CD14-positive monocyte (primary cell): ENCODE results near the gene SH3BP4. TPM values are rescaled to one million over a fixed set of nuclear protein-coding genes. Genes with fewer than 3 reads are reported as not detected.

ENCODE experiments used
- DNase-seq, 3 donors: peaks; one replicate each; pipeline ENCODE4 v3.0.0-alpha.2; 2011 to 2022
- H2AFZ ChIP-seq: 2 replicates; pipeline ENCODE4 v1.6.0; 2012; ENCODE audit warnings: mild to moderate bottlenecking, low read depth, low read length, inconsistent platforms; ENCODE audit not compliant: insufficient read depth, poor library complexity, severe bottlenecking
- H3K27ac ChIP-seq, 2 donors: 1 replicate in 1 of 2; 2 replicates in 1 of 2; pipeline ENCODE4 v1.5.1; 2012 to 2013; ENCODE audit warnings: low read length in 2 of 2, control low read depth in 1 of 2, inconsistent platforms in 1 of 2, low read depth in 1 of 2, mild to moderate bottlenecking in 1 of 2
- H3K27me3 ChIP-seq, 2 donors: one replicate each; pipeline versions ENCODE4 v1.6.0 to v1.6.1; 2011 to 2013; ENCODE audit warnings: low read length in 2 of 2; ENCODE audit not compliant: control insufficient read depth in 2 of 2, insufficient read depth in 2 of 2
- H3K36me3 ChIP-seq, 2 donors: replicated peaks in 1 of 2; 1 replicate in 1 of 2; 2 replicates in 1 of 2; pipeline versions ENCODE4 v1.5.1 to v1.6.1; 2012 to 2013; ENCODE audit warnings: low read length in 2 of 2, control low read depth in 1 of 2, inconsistent platforms in 1 of 2, mild to moderate bottlenecking in 1 of 2; ENCODE audit not compliant: insufficient read depth in 2 of 2, control insufficient read depth in 1 of 2
- H3K4me1 ChIP-seq, 2 donors: 1 replicate in 1 of 2; 2 replicates in 1 of 2; pipeline versions ENCODE4 v1.5.1 to v1.6.1; 2012 to 2013; ENCODE audit warnings: low read length in 2 of 2, control low read depth in 1 of 2, inconsistent platforms in 1 of 2, mild to moderate bottlenecking in 1 of 2, moderate library complexity in 1 of 2; ENCODE audit not compliant: insufficient read depth in 2 of 2, control insufficient read depth in 1 of 2
- H3K4me2 ChIP-seq: replicated peaks from 2 replicates; pipeline ENCODE3; 2012; ENCODE audit warnings: low read length, moderate library complexity, mild to moderate bottlenecking; ENCODE audit not compliant: poor library complexity, severe bottlenecking; ENCODE audit errors: extremely low read depth
- H3K4me3 ChIP-seq, 3 experiments: fragments of 200-600 bp in 1 of 3; sonication (generic) in 1 of 3; replicated peaks in 1 of 3; 1 replicate in 2 of 3; 2 replicates in 1 of 3; pipeline ENCODE4 v1.5.1; 2011 to 2013; ENCODE audit warnings: low read length in 3 of 3, mild to moderate bottlenecking in 3 of 3, control low read depth in 2 of 3, low read depth in 2 of 3, inconsistent platforms in 1 of 3, moderate library complexity in 1 of 3
- H3K79me2 ChIP-seq: 2 replicates; pipeline ENCODE4 v1.6.0; 2012; ENCODE audit warnings: mild to moderate bottlenecking, control low read depth, inconsistent platforms, low read length, moderate library complexity; ENCODE audit not compliant: insufficient read depth
- H3K9ac ChIP-seq: 2 replicates; pipeline ENCODE4 v1.6.0; 2017; ENCODE audit warnings: low read length, mild to moderate bottlenecking; ENCODE audit not compliant: insufficient read depth, poor library complexity, severe bottlenecking
- H3K9me3 ChIP-seq, 2 donors: replicated peaks in 1 of 2; 1 replicate in 1 of 2; 2 replicates in 1 of 2; pipeline versions ENCODE4 v1.5.1 to v1.6.1; 2012 to 2013; ENCODE audit warnings: low read length in 2 of 2, control low read depth in 1 of 2; ENCODE audit not compliant: control insufficient read depth in 1 of 2, insufficient read depth in 1 of 2
- H4K20me1 ChIP-seq: 2 replicates; pipeline ENCODE4 v1.6.0; 2012; ENCODE audit warnings: mild to moderate bottlenecking, low read length, control low read depth, moderate library complexity; ENCODE audit not compliant: insufficient read depth
- H3K27ac Mint-ChIP-seq, 7 donors: one replicate each; pipeline ENCODE4 v1.8.0; 2020; ENCODE audit warnings: mild to moderate bottlenecking in 7 of 7, mixed read lengths in 7 of 7, moderate library complexity in 6 of 7, inconsistent platforms in 2 of 7
- H3K27me3 Mint-ChIP-seq, 3 donors: one replicate each; pipeline ENCODE4 v1.8.0; 2021 to 2022; ENCODE audit warnings: low read depth in 3 of 3, mild to moderate bottlenecking in 3 of 3, mixed read lengths in 3 of 3, moderate library complexity in 3 of 3, inconsistent platforms in 1 of 3
- H3K36me3 Mint-ChIP-seq, 2 donors: one replicate each; pipeline ENCODE4 v1.8.0; 2020; ENCODE audit warnings: mixed read lengths in 2 of 2, inconsistent platforms in 1 of 2, mild to moderate bottlenecking in 1 of 2
- H3K4me1 Mint-ChIP-seq: one replicate; pipeline ENCODE4 v1.8.0; 2020; ENCODE audit warnings: mild to moderate bottlenecking, mixed read lengths
- H3K4me3 Mint-ChIP-seq, 2 donors: one replicate each; pipeline ENCODE4 v1.8.0; 2020; ENCODE audit warnings: mild to moderate bottlenecking in 2 of 2, mixed read lengths in 2 of 2, moderate library complexity in 1 of 2
- H3K9me3 Mint-ChIP-seq, 7 donors: one replicate each; pipeline ENCODE4 v1.8.0; 2020 to 2022; ENCODE audit warnings: mixed read lengths in 7 of 7, mild to moderate bottlenecking in 6 of 7, moderate library complexity in 6 of 7, inconsistent platforms in 2 of 7
- WGBS: methylation state at CpG from one replicate; pipeline ENCODE4 v1.1.5; 2013; ENCODE audit warnings: missing lambda C conversion rate; ENCODE audit not compliant: insufficient coverage; 5-methylcytosine and 5-hydroxymethylcytosine counted together
- intact Hi-C, 2 donors: fragments of 100-400 bp; cut with micrococcal nuclease; formaldehyde crosslinking; loops; one replicate each; pipeline versions ENCODE4 v1.15.0 to v1.15.1; 2023
- polyA plus RNA-seq, 3 donors: library from polyadenylated mRNA; depleted of rRNA in 1 of 3; unstranded in 2 of 3; stranded (reverse) in 1 of 3; fragments of 300-500 nt in 2 of 3; fragments of >200 nt in 1 of 3; fragmentation: Illumina TruSeq in 2 of 3; gene quantifications; 1 replicate in 2 of 3; 2 replicates in 1 of 3; pipeline ENCODE4 v1.2.3, GENCODE V29; 2012 to 2021
- TF ChIP-seq, protein P1 (sequence below): fragments of 200-600 bp; IDR thresholded peaks from one replicate; pipeline ENCODE4 v1.8.0; 2022; ENCODE audit warnings: antibody characterized with exemption, mild to moderate bottlenecking

Gene SH3BP4
- polyA plus RNA-seq, 3 donors: 0.66 to 1.6 (median 1.3) TPM

DNA sequence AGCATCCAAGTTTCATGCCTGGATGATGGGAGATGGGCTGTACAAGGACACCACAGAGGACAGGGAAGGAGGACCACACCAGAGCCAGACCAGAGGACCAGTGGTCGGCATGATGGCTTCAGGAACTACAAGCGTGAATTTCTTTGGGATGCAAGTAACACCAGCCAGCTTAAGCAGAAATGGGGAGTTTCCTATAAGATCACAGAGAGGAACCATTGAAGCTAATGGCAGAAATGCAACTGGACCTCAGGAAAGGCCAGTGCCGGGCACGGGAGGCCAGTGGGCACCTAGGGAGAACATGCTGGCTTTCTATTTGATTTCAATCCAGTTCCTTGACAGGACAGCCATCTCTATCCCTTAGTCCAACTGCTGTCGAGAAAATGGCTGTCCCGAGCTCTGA is 145.4 kb downstream of the SH3BP4 start:
- H3K9ac ChIP-seq: no peak overlapping the region
- no peak overlapping the region for H3K4me3 ChIP-seq
- 94% methylated on average over 6 of the region's 6 CpGs for WGBS
- no peak overlapping the region for H3K27ac Mint-ChIP-seq
- no peak overlapping the region for H3K4me2 ChIP-seq
- H3K27me3 ChIP-seq: peaks cover 0 to 5% of the 10 kb centered on the region in 2 donors
- no peaks in the 10 kb centered on the region for H4K20me1 ChIP-seq
- no peaks in the 10 kb centered on the region for H3K36me3 ChIP-seq
- no peaks in the 10 kb centered on the region for H3K4me1 ChIP-seq
- intact Hi-C loops: no loop called here
- H3K36me3 Mint-ChIP-seq: no peaks in the 10 kb centered on the region
- peaks cover 2 to 12% (median 6%) of the 10 kb centered on the region in 3 donors for H3K27me3 Mint-ChIP-seq
- H3K79me2 ChIP-seq: no peaks in the 10 kb centered on the region
- TF ChIP-seq, protein P1, sequence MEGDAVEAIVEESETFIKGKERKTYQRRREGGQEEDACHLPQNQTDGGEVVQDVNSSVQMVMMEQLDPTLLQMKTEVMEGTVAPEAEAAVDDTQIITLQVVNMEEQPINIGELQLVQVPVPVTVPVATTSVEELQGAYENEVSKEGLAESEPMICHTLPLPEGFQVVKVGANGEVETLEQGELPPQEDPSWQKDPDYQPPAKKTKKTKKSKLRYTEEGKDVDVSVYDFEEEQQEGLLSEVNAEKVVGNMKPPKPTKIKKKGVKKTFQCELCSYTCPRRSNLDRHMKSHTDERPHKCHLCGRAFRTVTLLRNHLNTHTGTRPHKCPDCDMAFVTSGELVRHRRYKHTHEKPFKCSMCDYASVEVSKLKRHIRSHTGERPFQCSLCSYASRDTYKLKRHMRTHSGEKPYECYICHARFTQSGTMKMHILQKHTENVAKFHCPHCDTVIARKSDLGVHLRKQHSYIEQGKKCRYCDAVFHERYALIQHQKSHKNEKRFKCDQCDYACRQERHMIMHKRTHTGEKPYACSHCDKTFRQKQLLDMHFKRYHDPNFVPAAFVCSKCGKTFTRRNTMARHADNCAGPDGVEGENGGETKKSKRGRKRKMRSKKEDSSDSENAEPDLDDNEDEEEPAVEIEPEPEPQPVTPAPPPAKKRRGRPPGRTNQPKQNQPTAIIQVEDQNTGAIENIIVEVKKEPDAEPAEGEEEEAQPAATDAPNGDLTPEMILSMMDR: no peak
- H3K27ac ChIP-seq: no peak overlapping the region
- no peak overlapping the region for H2AFZ ChIP-seq
- no peak for DNase-seq
- no peaks in the 10 kb centered on the region for H3K9me3 ChIP-seq
- H3K4me3 Mint-ChIP-seq: no peak overlapping the region
- no peaks in the 10 kb centered on the region for H3K4me1 Mint-ChIP-seq
- no peaks in the 10 kb centered on the region for H3K9me3 Mint-ChIP-seq

DNA sequence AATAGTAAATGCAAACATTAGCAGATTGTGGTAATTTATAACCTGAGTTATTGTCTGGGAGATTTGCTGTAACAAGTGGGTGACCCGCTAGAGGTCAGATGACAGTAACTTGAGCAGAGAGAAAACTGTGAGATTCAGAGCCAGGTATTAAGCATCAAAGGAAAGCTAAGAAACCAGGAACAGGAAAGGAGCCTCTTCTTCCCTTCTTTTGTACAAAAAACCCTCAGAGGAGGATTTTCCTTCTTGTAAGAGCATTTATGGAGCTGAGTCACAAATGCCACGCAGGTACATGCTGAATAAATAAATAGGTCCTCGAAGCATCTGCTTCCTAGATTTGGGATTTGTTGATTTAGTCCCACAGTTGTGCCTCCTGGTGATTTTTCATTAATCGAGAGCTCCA is 146.5 kb downstream of the SH3BP4 start:
- Histone ChIP-seq H2AFZ (no peak overlapping the region), H4K20me1 (no peaks in the 10 kb centered on the region), H3K79me2 (no peaks in the 10 kb centered on the region), H3K4me3 (no peak overlapping the region), H3K9ac (no peak overlapping the region), H3K27me3 (peaks cover 0 to 5% of the 10 kb centered on the region in 2 donors), H3K27ac (no peak overlapping the region), H3K36me3 (no peaks in the 10 kb centered on the region), H3K4me2 (no peak overlapping the region), H3K4me1 (no peaks in the 10 kb centered on the region), H3K9me3 (no peaks in the 10 kb centered on the region)
- no peak overlapping the region for H3K27ac Mint-ChIP-seq
- no peaks in the 10 kb centered on the region for H3K36me3 Mint-ChIP-seq
- WGBS: 71% methylated on average over 3 of the region's 4 CpGs
- H3K27me3 Mint-ChIP-seq: peaks cover 3 to 12% (median 6%) of the 10 kb centered on the region in 3 donors
- intact Hi-C loops: no loop called here
- H3K4me1 Mint-ChIP-seq: no peaks in the 10 kb centered on the region
- DNase-seq: no peak
- TF ChIP-seq, protein P1: no peak
- no peak overlapping the region for H3K4me3 Mint-ChIP-seq
- H3K9me3 Mint-ChIP-seq: no peaks in the 10 kb centered on the region
